Endothelial cell of umbilical vein (primary cell): ENCODE data around the gene FBLN2.

Experiments
- EZH2 ChIP-seq: IDR thresholded peaks from 2 replicates; pipeline ENCODE4 v1.6.1; 2012; ENCODE audit warnings: borderline replicate concordance, low read depth, mild to moderate bottlenecking, moderate library complexity, low read length, inconsistent platforms; ENCODE audit not compliant: severe bottlenecking
- FOS ChIP-seq: IDR thresholded peaks from 2 replicates; pipeline ENCODE4 v1.6.1; 2011; ENCODE audit warnings: mild to moderate bottlenecking, low read length, moderate library complexity, borderline replicate concordance; ENCODE audit not compliant: insufficient read depth
- GATA2 ChIP-seq: IDR thresholded peaks from 2 replicates; pipeline ENCODE4 v1.7.0; 2011; ENCODE audit warnings: low read depth, mild to moderate bottlenecking, moderate library complexity, mixed read lengths, low read length; ENCODE audit not compliant: insufficient read length, insufficient read depth
- MYC ChIP-seq: IDR thresholded peaks from one replicate; pipeline ENCODE4 v1.6.1; 2011; ENCODE audit warnings: mild to moderate bottlenecking, low read depth, low read length
- POLR2A ChIP-seq: IDR thresholded peaks from 2 replicates; pipeline ENCODE4 v1.6.1; 2012; ENCODE audit warnings: low read depth, mild to moderate bottlenecking, control low read depth, low read length
- POLR2AphosphoS5 ChIP-seq: IDR thresholded peaks from 2 replicates; pipeline ENCODE4 v1.6.1; 2012; ENCODE audit warnings: low read depth, mild to moderate bottlenecking, control low read depth, low read length, moderate library complexity; ENCODE audit not compliant: insufficient read depth
- TF ChIP-seq, protein P1 (sequence below), 2 donors: IDR thresholded peaks; 1 replicate in 1 of 2; 2 replicates in 1 of 2; pipeline ENCODE4 v1.5.1; 2011; ENCODE audit warnings: low read length in 2 of 2, mild to moderate bottlenecking in 2 of 2, moderate library complexity in 2 of 2, control low read depth in 1 of 2, inconsistent platforms in 1 of 2, low read depth in 1 of 2; ENCODE audit not compliant: insufficient read depth in 1 of 2; ENCODE audit errors: extremely low read depth in 1 of 2
- TF ChIP-seq, protein P2 (sequence below): IDR thresholded peaks from 2 replicates; pipeline ENCODE4 v1.6.1; 2011; ENCODE audit not compliant: insufficient read depth, insufficient read length

GRCh38 chr3:13543253-13543652 is 5.7 kb upstream of the FBLN2 start:
- TF ChIP-seq, protein P1, sequence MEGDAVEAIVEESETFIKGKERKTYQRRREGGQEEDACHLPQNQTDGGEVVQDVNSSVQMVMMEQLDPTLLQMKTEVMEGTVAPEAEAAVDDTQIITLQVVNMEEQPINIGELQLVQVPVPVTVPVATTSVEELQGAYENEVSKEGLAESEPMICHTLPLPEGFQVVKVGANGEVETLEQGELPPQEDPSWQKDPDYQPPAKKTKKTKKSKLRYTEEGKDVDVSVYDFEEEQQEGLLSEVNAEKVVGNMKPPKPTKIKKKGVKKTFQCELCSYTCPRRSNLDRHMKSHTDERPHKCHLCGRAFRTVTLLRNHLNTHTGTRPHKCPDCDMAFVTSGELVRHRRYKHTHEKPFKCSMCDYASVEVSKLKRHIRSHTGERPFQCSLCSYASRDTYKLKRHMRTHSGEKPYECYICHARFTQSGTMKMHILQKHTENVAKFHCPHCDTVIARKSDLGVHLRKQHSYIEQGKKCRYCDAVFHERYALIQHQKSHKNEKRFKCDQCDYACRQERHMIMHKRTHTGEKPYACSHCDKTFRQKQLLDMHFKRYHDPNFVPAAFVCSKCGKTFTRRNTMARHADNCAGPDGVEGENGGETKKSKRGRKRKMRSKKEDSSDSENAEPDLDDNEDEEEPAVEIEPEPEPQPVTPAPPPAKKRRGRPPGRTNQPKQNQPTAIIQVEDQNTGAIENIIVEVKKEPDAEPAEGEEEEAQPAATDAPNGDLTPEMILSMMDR (IDR thresholded peaks at IDR 0.05; ENCODE audit: extremely low read depth in 1 of 2, insufficient read depth in 1 of 2, low read depth in 1 of 2, low read length in 2 of 2) = no peak
- TF ChIP-seq POLR2AphosphoS5 (no peak), EZH2 (no peak), POLR2A (no peak), FOS (no peak), GATA2 (no peak), MYC (no peak)
- TF ChIP-seq, protein P2, sequence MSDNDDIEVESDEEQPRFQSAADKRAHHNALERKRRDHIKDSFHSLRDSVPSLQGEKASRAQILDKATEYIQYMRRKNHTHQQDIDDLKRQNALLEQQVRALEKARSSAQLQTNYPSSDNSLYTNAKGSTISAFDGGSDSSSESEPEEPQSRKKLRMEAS = no peak
